ENCODE results near the gene ETDB. TPM values are rescaled to one million over a fixed set of nuclear protein-coding genes. Genes with fewer than 3 reads are reported as not detected.
A peak's percentile ranks its signal among the peaks of the same experiment; 100 is the strongest.

Gene ETDB
- total and polyA plus RNA-seq, 2 of the 4 experiments (the other 2 are of a cell fraction): not detected

DNA sequence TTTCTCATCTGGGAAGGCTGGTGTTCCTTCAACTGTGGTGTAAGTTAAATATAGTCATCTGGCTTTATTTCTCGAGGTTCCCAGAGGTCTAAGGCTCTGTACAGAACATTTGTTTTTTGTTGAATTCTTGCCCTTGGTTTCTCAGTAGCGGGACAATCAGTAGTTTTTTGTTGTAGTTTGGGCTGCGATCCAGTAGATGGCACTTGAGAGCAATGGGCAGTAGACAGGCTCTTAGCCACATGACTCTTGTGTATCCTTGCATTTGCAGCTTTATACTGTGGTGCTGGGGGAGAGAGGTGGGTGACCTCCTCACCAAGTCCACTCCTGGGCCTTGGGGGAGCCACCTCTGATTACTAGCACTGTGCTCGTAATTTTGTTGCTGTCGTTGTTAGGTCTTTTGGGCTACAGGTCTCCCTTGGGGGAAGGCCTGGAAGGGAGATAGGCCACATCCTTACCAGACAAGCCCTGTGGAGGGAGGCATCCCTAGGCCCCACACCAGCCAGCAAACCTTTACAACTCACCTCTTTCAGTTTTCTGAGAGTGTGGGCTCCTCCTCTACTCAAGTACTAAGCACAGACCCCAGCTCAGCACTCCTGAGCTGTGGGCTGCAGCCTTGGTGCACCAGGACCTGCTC is 8.1 kb downstream of the ETDB start:
- H2BK15ac ChIP-seq (ENCODE audit: low read depth, low read length): no peak overlapping the region
- no peaks in the 10 kb centered on the region for H3K79me1 ChIP-seq (ENCODE audit: low read depth in 1 of 2, low read length in 2 of 2)
- no peak overlapping the region for H4K5ac ChIP-seq (ENCODE audit: low read depth, low read length)
- no peaks in the 10 kb centered on the region for H4K20me1 ChIP-seq (ENCODE audit: insufficient read depth, low read length)
- no peak overlapping the region for H2AK5ac ChIP-seq (ENCODE audit: low read depth, low read length)
- no peak overlapping the region for H3K27ac ChIP-seq (ENCODE audit: insufficient read depth, low read length)
- 20% methylated on average over 1 of the region's 5 CpGs; no CpG with 5 or more reads in 1 of the 2 experiments for WGBS, 2 experiments (ENCODE audit: extremely low coverage in 2 of 2, insufficient read length in 1 of 2)
- in situ Hi-C loops (cut with MboI; ENCODE audit: low sequenced_read_pairs): no loop called here
- H2AK9ac ChIP-seq (replicated peaks; ENCODE audit: low read depth, low read length, poor library complexity): peak overlapping the region; percentile 89
- no peak overlapping the region for H3K23ac ChIP-seq (ENCODE audit: low read depth, low read length)
- no TSS peak for BruUV-seq (replicated peaks)
- H3K27me3 ChIP-seq (ENCODE audit: control insufficient read depth, insufficient read depth, low read length): no peaks in the 10 kb centered on the region
- H3K4me2 ChIP-seq (ENCODE audit: low read depth, low read length): no peak overlapping the region
- no peak overlapping the region for H3K14ac ChIP-seq (replicated peaks; ENCODE audit: low read depth, low read length)
- ChIA-PET POLR2A (ENCODE audit: unreplicated experiment) (no interaction called here), CTCF (no interaction called here)
- no peak overlapping the region for H3K18ac ChIP-seq (ENCODE audit: low read depth, low read length)
- H3K4me1 ChIP-seq (ENCODE audit: control insufficient read depth, insufficient read depth, low read length): no peaks in the 10 kb centered on the region
- H3K56ac ChIP-seq (ENCODE audit: extremely low read depth, insufficient read depth, low read length): no peak overlapping the region
- H3K4me3 ChIP-seq (ENCODE audit: insufficient read depth, low read depth, low read length): no peak overlapping the region
- H2BK5ac ChIP-seq (ENCODE audit: low read depth, low read length, poor library complexity, severe bottlenecking): no peak overlapping the region
- no peak overlapping the region for H4K91ac ChIP-seq (ENCODE audit: insufficient read depth, low read depth, low read length)
- H2AFZ ChIP-seq (replicated peaks; ENCODE audit: low read length, poor library complexity): no peak overlapping the region
- no peak overlapping the region for H4K8ac ChIP-seq (ENCODE audit: low read depth in 2 of 2, low read length in 2 of 2)
- intact Hi-C loops (cut with micrococcal nuclease): no loop called here
- H2BK120ac ChIP-seq (ENCODE audit: low read depth, low read length): no peak overlapping the region
- dilution Hi-C loops (cut with HindIII; ENCODE audit: low sequenced_read_pairs, unreplicated experiment): no loop called here
- no peaks in the 10 kb centered on the region for H3K9me3 ChIP-seq (ENCODE audit: control insufficient read depth, insufficient read depth, low read length)
- TF ChIP-seq NFE2L2 (IDR thresholded peaks at IDR 0.05; ENCODE audit: low read depth, low read length) (no peak), RCOR1 (IDR thresholded peaks at IDR 0.05; ENCODE audit: insufficient replicate concordance, low read length) (no peak), RAD21 (IDR thresholded peaks at IDR 0.05; ENCODE audit: low read length) (peak; percentile 43; the same call in 1 of the 2 replicates), SMC3 (IDR thresholded peaks at IDR 0.05; ENCODE audit: low read depth, low read length) (peak; percentile 27; the same call in 1 of the 2 replicates)
- TF ChIP-seq, protein P1, sequence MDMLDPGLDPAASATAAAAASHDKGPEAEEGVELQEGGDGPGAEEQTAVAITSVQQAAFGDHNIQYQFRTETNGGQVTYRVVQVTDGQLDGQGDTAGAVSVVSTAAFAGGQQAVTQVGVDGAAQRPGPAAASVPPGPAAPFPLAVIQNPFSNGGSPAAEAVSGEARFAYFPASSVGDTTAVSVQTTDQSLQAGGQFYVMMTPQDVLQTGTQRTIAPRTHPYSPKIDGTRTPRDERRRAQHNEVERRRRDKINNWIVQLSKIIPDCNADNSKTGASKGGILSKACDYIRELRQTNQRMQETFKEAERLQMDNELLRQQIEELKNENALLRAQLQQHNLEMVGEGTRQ (IDR thresholded peaks at IDR 0.05; ENCODE audit: low read depth, low read length): peak; percentile 26; the same call in 1 of the 2 replicates
- TF ChIP-seq, protein P2, sequence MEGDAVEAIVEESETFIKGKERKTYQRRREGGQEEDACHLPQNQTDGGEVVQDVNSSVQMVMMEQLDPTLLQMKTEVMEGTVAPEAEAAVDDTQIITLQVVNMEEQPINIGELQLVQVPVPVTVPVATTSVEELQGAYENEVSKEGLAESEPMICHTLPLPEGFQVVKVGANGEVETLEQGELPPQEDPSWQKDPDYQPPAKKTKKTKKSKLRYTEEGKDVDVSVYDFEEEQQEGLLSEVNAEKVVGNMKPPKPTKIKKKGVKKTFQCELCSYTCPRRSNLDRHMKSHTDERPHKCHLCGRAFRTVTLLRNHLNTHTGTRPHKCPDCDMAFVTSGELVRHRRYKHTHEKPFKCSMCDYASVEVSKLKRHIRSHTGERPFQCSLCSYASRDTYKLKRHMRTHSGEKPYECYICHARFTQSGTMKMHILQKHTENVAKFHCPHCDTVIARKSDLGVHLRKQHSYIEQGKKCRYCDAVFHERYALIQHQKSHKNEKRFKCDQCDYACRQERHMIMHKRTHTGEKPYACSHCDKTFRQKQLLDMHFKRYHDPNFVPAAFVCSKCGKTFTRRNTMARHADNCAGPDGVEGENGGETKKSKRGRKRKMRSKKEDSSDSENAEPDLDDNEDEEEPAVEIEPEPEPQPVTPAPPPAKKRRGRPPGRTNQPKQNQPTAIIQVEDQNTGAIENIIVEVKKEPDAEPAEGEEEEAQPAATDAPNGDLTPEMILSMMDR (conservative IDR thresholded peaks at IDR 0.05; ENCODE audit: low read depth, low read length): peak; percentile 56
- no peaks in the 10 kb centered on the region for H3K36me3 ChIP-seq (ENCODE audit: control insufficient read depth, insufficient read depth, low read length)
- no peak overlapping the region for H3K9ac ChIP-seq (ENCODE audit: low read depth, low read length)
- ATAC-seq (ENCODE audit: low read depth) (peak; percentile 80), DNase-seq (peak; percentile 31)
- H3K9me1 ChIP-seq (ENCODE audit: insufficient read depth, low read length): no peaks in the 10 kb centered on the region
- no peak overlapping the region for H3K4ac ChIP-seq (ENCODE audit: low read depth, low read length)
- no peak overlapping the region for H2BK20ac ChIP-seq (ENCODE audit: low read depth, low read length)

Data from IMR-90 (cell line).